Right atrium auricular region (tissue), 2 donors: ENCODE measurements around the gene PKLR. TPM values are rescaled to one million over a fixed set of nuclear protein-coding genes. Genes with fewer than 3 reads are reported as not detected.

ENCODE experiments used
- DNase-seq: peaks from one replicate; pipeline ENCODE4 v3.0.0-alpha.2; 2019; ENCODE audit warnings: low spot score
- H3K27ac ChIP-seq, 2 donors: fragments of 200-600 bp; sonication (generic); 1 replicate in 1 of 2; 2 replicates in 1 of 2; pipeline ENCODE4 v1.5.1; 2016 to 2019
- H3K27me3 ChIP-seq, 2 donors: fragments of 200-600 bp; sonication (generic); one replicate each; pipeline versions ENCODE4 v1.5.1 to v1.6.0; 2017 to 2019
- H3K36me3 ChIP-seq: fragments of 200-600 bp; sonication (generic); one replicate; pipeline ENCODE4 v1.5.1; 2016
- H3K4me1 ChIP-seq, 2 donors: fragments of 200-600 bp; sonication (generic); one replicate each; pipeline versions ENCODE4 v1.5.1 to v1.6.0; 2017 to 2019
- H3K4me3 ChIP-seq, 2 donors: fragments of 200-600 bp; sonication (generic); 1 replicate in 1 of 2; 2 replicates in 1 of 2; pipeline ENCODE4 v1.5.1; 2017 to 2019; ENCODE audit warnings: mild to moderate bottlenecking in 1 of 2, moderate library complexity in 1 of 2
- H3K9me3 ChIP-seq, 2 donors: fragments of 200-600 bp; sonication (generic); one replicate each; pipeline ENCODE4 v1.5.1; 2019
- CTCF ChIP-seq, 2 donors: fragments of 200-600 bp; sonication (generic); IDR thresholded peaks; one replicate each; pipeline ENCODE4 v1.5.1; 2019; ENCODE audit warnings: antibody characterized with exemption in 2 of 2
- total RNA-seq, 2 donors: library from RNA; depleted of rRNA; stranded (reverse); fragments of >200 nt; gene quantifications; one replicate each; pipeline ENCODE4 v1.1.0, GENCODE V29; 2016

Gene PKLR
- total RNA-seq, 2 donors from 2014 or later: not detected

GRCh38 chr1:155286544-155286943 is 14.7 kb downstream of the PKLR start:
- Histone ChIP-seq H3K27ac (no peak overlapping the region), H3K36me3 (no peaks in the 10 kb centered on the region), H3K4me3 (no peak overlapping the region), H3K4me1 (no peaks in the 10 kb centered on the region), H3K27me3 (no peaks in the 10 kb centered on the region), H3K9me3 (no peaks in the 10 kb centered on the region)
- no peak for TF ChIP-seq CTCF (IDR thresholded peaks at IDR 0.05)
- DNase-seq: no peak

- no peak overlapping the region for H3K27ac ChIP-seq
- no peak for TF ChIP-seq CTCF (IDR thresholded peaks at IDR 0.05)
- no peaks in the 10 kb centered on the region for H3K27me3 ChIP-seq
- no peaks in the 10 kb centered on the region for H3K9me3 ChIP-seq
- no peaks in the 10 kb centered on the region for H3K4me1 ChIP-seq
- no peak for DNase-seq
- no peak overlapping the region for H3K4me3 ChIP-seq
- H3K36me3 ChIP-seq: no peaks in the 10 kb centered on the region
Observed at GRCh38 chr1:155285631-155286044, 15.6 kb downstream of the PKLR start.

GRCh38 chr1:155285063-155285462 is 16.2 kb downstream of the PKLR start:
- H3K4me1 ChIP-seq: no peaks in the 10 kb centered on the region
- no peak for TF ChIP-seq CTCF (IDR thresholded peaks at IDR 0.05)
- H3K27me3 ChIP-seq: no peaks in the 10 kb centered on the region
- no peak overlapping the region for H3K27ac ChIP-seq
- no peak for DNase-seq
- H3K36me3 ChIP-seq: no peaks in the 10 kb centered on the region
- H3K4me3 ChIP-seq: no peak overlapping the region
- H3K9me3 ChIP-seq: no peaks in the 10 kb centered on the region

GRCh38 chr1:155284476-155284875 is 16.8 kb downstream of the PKLR start:
- no peaks in the 10 kb centered on the region for H3K4me1 ChIP-seq
- H3K9me3 ChIP-seq: no peaks in the 10 kb centered on the region
- no peaks in the 10 kb centered on the region for H3K36me3 ChIP-seq
- DNase-seq: no peak
- H3K27me3 ChIP-seq: no peaks in the 10 kb centered on the region
- no peak overlapping the region for H3K4me3 ChIP-seq
- H3K27ac ChIP-seq: no peak overlapping the region
- no peak for TF ChIP-seq CTCF (IDR thresholded peaks at IDR 0.05)

- TF ChIP-seq CTCF (IDR thresholded peaks at IDR 0.05): no peak
- Histone ChIP-seq H3K27me3 (no peaks in the 10 kb centered on the region), H3K36me3 (no peaks in the 10 kb centered on the region), H3K4me3 (no peak overlapping the region), H3K9me3 (no peaks in the 10 kb centered on the region), H3K27ac (no peak overlapping the region), H3K4me1 (peaks cover 0 to 10% of the 10 kb centered on the region in 2 donors)
- no peak for DNase-seq
Observed at GRCh38 chr1:155282488-155283091, 18.6 kb downstream of the PKLR start.

- Histone ChIP-seq H3K36me3 (no peaks in the 10 kb centered on the region), H3K27me3 (no peaks in the 10 kb centered on the region), H3K4me3 (no peak overlapping the region), H3K27ac (no peak overlapping the region), H3K9me3 (no peaks in the 10 kb centered on the region), H3K4me1 (peaks cover 0 to 19% of the 10 kb centered on the region in 2 donors)
- DNase-seq: no peak
- TF ChIP-seq CTCF (IDR thresholded peaks at IDR 0.05): no peak
Observed at GRCh38 chr1:155279268-155279667, 22.0 kb downstream of the PKLR start.
